Measurements from ENCODE around the gene TTLL7. TPM values are rescaled to one million over a fixed set of nuclear protein-coding genes. Genes with fewer than 3 reads are reported as not detected.

The TTLL7 gene
- total RNA-seq, 2 experiments from 2014 or later = 0.41 to 1.4 TPM

DNA sequence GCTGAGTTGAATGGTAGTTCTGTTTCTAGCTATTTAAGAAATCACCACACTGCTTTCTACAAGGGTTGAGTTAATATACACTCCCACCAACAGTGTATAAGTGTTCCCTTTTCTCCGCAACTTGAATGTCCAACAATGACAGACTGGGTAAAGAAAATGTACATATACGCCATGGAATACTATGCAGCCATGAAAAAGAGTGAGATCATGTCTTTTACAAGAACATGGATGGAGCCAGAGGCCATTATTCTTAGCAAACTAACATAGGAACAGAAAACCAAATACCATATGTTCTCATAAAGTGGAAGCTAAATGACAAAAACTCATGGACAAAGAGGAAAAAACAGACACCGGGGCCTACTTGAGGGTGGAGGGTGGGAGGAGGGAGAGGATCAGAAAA lies 14.8 kb upstream of the TTLL7 start:
- Mint-ChIP-seq H3K27ac (no peak overlapping the region), H3K9me3 (peaks cover 3% of the 10 kb centered on the region), H3K36me3 (ENCODE audit: low read depth) (no peaks in the 10 kb centered on the region), H3K4me3 (no peak overlapping the region), H3K27me3 (peaks cover 10% of the 10 kb centered on the region), H3K4me1 (ENCODE audit: low read depth) (no peaks in the 10 kb centered on the region)
- no peak for DNase-seq
- ChIA-PET POLR2A (no interaction called here), CTCF (interaction anchor here (1.6 kb wide), 1 partner anchor 740 kb away, joined by 4 read pairs; no protein-coding TSS in a partner anchor)
- TF ChIP-seq CTCF (IDR thresholded peaks at IDR 0.05) = no peak
- intact Hi-C loops (cut with micrococcal nuclease) = no loop called here
- ATAC-seq = no peak

DNA sequence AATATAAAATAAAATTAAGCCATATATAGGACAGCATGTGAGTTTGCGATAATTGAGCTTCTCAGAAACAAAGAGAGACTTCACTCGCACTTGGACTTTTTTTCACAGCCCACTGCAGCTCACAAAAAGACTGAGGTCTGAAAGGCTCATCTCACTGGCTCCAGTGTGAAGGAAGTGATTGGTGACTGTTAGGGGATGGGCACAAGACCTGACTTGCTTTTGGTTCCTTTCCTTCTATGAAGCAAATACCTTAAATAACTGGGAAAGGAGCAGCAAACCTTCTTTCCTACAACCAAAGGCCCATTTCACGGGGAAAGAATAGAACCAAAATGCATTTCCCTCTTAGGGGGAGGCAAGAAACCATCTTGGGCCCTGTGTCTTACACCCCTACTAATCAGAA lies 13.1 kb upstream of the TTLL7 start:
- H3K27ac Mint-ChIP-seq = no peak overlapping the region
- no peaks in the 10 kb centered on the region for H3K4me1 Mint-ChIP-seq (ENCODE audit: low read depth)
- H3K36me3 Mint-ChIP-seq (ENCODE audit: low read depth) = no peaks in the 10 kb centered on the region
- DNase-seq = no peak
- peaks cover 4% of the 10 kb centered on the region for H3K9me3 Mint-ChIP-seq
- intact Hi-C loops (cut with micrococcal nuclease) = no loop called here
- TF ChIP-seq CTCF (IDR thresholded peaks at IDR 0.05) = no peak
- no peak for ATAC-seq
- ChIA-PET POLR2A (no interaction called here), CTCF (no interaction called here)
- peaks cover 17% of the 10 kb centered on the region for H3K27me3 Mint-ChIP-seq
- H3K4me3 Mint-ChIP-seq = no peak overlapping the region

DNA sequence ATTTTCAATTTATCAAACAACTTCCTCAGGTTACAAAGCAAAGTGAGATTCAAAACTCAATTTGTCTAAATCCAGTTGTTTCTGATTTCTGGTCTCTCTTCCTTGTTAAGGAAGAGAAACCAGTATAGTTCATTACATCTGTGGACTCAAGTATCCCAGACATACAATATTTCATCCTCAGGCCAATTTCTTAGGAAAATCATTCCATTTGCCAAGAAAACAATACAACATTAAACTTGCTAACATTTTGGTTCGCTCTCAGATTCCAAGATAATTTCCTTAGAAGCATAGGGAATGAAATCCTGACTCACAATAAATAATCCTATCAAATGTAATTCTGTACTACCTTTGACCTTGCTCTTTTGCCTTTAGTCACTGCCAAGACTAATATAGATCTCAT lies 11.2 kb upstream of the TTLL7 start:
- Mint-ChIP-seq H3K36me3 (ENCODE audit: low read depth) (no peaks in the 10 kb centered on the region), H3K9me3 (peaks cover 10% of the 10 kb centered on the region), H3K27me3 (peaks cover 18% of the 10 kb centered on the region), H3K4me3 (no peak overlapping the region), H3K4me1 (ENCODE audit: low read depth) (peaks cover 4% of the 10 kb centered on the region), H3K27ac (no peak overlapping the region)
- DNase-seq = no peak
- POLR2A ChIA-PET = interaction anchor here (1.5 kb wide), 1 partner anchor 68 kb away, joined by 3 read pairs; no protein-coding TSS in a partner anchor
- no peak for ATAC-seq
- CTCF ChIA-PET = interaction anchor here (1.3 kb wide), 1 partner anchor 30 kb away, joined by 3 read pairs; no protein-coding TSS in a partner anchor
- no peak for TF ChIP-seq CTCF (IDR thresholded peaks at IDR 0.05)
- intact Hi-C loops (cut with micrococcal nuclease) = no loop called here

DNA sequence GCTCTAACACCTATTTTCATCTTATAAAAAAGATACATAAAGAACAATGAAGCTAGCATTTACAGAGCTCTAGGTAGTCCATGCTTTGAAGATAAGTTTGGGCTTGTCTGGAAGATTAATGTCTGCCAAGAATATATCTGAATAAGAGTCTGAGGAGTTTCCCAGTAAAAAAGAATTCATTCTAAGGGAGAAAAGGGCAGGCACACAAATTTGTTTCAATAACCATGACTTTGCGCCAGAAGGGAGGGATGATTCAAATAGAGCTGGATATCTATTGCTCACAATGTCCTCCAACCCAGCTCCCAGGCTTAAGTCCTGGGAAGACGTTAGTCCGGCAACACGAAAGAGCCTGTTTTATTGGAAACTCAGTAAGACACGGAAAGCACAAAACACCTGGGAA lies 9.7 kb upstream of the TTLL7 start:
- peaks cover 8% of the 10 kb centered on the region for H3K9me3 Mint-ChIP-seq
- CTCF ChIA-PET = no interaction called here
- H3K27ac Mint-ChIP-seq = no peak overlapping the region
- ATAC-seq = no peak
- no peak overlapping the region for H3K4me3 Mint-ChIP-seq
- POLR2A ChIA-PET = interaction anchor here (1.5 kb wide), 1 partner anchor 69 kb away, joined by 3 read pairs; no protein-coding TSS in a partner anchor
- intact Hi-C loops (cut with micrococcal nuclease) = no loop called here
- H3K4me1 Mint-ChIP-seq (ENCODE audit: low read depth) = peaks cover 4% of the 10 kb centered on the region
- H3K27me3 Mint-ChIP-seq = peaks cover 24% of the 10 kb centered on the region
- H3K36me3 Mint-ChIP-seq (ENCODE audit: low read depth) = no peaks in the 10 kb centered on the region
- no peak for DNase-seq
- TF ChIP-seq CTCF (IDR thresholded peaks at IDR 0.05) = no peak

DNA sequence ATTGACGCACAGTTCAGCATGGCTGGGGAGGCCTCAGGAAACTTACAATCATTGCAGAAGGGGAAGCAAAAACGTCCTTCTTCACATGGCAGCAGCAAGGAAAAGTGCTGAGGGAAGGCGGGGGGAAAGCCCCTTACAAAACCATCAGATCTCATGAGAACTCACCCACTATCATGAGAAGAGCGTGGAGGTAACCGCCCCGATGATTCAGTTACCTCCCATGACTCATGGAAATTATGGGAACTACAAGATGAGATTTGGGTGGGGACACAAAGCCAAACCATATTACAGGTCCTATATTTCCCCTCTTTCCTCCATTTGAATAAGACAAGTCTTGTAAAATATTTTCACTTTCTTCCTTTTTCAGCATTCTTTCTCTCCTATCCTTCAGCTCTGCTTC lies 7.7 kb upstream of the TTLL7 start:
- CTCF ChIA-PET = no interaction called here
- H3K27ac Mint-ChIP-seq = no peak overlapping the region
- ATAC-seq (peak; percentile 34), DNase-seq (peak; percentile 14)
- POLR2A ChIA-PET = no interaction called here
- H3K36me3 Mint-ChIP-seq (ENCODE audit: low read depth) = no peaks in the 10 kb centered on the region
- H3K27me3 Mint-ChIP-seq = peaks cover 30% of the 10 kb centered on the region
- no peak for TF ChIP-seq CTCF (IDR thresholded peaks at IDR 0.05)
- peaks cover 7% of the 10 kb centered on the region for H3K9me3 Mint-ChIP-seq
- no peak overlapping the region for H3K4me3 Mint-ChIP-seq
- intact Hi-C loops (cut with micrococcal nuclease) = no loop called here
- H3K4me1 Mint-ChIP-seq (ENCODE audit: low read depth) = peaks cover 4% of the 10 kb centered on the region
